Dedifferentiated amniotic fluid mesenchymal stem cell (primary cell): ENCODE results near the gene LOXL1.

Experiments used
- DNase-seq: peaks from one replicate; pipeline ENCODE4 v3.0.0-alpha.2; 2016; ENCODE audit errors: extremely low spot score

LOXL1 gene

DNA sequence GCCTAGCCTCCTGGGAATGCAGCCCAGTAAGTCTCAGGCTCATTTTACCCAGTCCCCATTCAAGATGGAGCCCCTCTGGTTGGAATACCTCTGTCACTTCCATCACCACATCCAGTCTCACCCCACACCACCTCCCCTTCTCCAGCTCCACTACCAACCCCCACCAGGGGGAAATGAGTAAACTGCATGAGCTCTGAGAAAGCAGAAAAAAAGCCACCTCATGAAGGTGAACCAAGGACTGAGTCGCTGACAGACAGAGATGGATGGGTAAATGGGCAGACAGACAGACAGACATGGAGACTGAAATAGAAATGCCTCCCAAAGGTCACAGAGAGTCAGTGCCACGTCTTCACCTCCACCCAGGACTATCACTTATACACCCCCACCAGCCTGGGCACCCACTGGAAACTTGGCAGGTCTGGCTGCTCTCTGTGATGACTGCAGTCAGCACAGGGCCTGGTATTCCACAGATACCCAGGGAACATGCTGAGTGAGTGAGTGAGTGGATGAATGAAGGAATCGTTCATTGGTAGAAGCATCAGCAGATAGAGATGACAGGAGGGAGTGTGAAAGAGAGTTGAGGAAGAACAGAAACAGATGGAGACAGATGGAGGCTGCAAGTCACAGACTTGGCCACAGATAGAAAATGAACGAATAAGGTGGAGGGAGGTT is 4.9 kb upstream of the LOXL1 start:
- no peak for DNase-seq

DNA sequence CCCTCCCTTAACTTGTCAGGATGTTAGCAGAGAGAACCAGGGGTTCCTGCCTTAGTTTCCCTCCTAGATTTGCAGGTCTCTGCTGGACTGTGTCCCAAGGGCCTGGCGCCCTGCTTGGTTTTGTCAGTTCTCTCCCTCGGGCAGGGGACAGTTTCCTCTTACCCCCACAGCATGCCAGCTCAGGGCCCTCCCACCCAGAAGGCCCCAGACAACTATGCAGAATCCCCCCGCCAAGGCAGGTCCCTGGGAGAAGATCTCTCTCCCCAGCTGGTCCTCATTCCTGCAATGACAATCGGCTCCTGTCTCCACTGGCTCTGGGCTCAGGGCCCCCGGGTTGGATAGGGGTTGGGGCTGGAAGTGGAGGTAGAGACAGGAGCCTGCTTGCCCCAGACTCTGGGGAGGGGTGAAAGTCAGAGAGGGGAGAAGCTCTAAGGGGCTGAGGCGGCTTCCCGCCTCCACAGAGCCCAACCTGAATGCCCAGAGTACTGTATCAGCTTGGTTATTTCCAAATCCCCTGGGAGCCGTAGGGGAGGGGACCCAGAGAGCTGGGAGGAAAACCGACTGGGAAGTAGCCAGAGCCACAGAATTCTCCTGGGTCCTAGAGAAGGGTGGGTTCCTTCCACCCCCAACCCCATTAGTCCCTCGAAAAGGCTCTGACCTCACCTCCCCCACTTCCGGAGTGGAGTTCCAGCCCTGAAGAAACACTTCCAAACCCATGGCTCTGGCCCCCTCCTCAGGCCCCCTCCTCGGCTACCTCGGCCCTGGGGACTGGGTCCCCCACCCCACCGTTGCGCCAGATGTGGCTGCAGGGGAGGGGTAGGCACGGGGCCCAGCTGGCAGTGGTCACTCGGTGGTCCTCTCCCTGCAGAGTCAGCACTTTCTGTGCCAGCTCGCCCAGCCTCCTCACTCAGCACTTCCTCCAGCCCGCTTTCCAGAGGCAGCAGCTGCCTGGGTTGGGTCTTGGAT is 3.8 kb upstream of the LOXL1 start:
- peak; percentile 27 for DNase-seq

DNA sequence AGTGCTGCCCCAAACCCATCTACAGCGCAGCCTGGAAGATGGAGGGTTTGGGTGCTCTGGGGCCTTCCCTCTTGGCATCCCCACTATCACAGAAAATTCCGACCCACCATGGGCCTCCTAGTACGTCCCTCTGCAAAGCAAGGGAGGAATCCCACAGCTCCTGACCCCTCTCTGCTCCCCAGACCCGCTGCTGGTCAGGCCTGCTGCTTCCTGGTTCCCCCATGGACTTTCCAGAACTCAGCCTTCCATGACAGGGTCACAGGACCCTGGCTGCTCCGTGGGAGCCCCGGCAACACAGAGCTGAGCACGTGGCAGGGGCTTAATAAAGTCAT is 3.1 kb upstream of the LOXL1 start:
- DNase-seq = no peak

DNA sequence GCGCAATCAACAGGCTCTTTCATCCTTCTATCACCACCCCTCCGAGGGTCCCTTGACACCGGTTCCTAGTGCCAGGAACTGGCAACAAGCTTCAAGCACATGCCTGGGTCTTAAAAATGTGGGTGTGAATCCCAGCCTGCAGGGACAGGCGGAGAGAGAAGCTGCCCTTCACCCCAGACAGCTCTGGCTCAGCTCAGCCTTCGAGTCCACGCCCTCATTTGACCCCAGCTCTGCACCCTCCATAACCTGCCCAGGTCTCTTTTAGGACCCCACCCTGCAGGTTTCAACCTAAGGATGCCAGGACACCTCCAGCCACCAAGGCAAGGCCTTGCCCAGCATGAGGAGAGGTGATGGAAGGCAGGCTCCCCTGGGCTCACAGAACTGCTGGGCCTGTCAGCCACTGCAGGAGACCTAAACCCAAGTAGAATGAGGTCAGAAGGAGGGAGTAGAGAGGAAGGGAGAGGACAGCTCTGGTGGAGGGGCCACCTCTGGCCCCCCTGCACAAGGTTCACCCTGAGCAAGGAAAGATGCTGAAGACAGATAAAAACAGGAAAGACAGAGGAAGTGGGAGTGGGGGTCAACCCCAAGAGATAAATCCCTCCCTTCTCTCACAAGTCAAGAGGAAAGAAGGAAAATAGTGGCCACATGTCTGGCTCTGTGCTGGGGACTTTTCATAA is 2.6 kb upstream of the LOXL1 start:
- no peak for DNase-seq

DNA sequence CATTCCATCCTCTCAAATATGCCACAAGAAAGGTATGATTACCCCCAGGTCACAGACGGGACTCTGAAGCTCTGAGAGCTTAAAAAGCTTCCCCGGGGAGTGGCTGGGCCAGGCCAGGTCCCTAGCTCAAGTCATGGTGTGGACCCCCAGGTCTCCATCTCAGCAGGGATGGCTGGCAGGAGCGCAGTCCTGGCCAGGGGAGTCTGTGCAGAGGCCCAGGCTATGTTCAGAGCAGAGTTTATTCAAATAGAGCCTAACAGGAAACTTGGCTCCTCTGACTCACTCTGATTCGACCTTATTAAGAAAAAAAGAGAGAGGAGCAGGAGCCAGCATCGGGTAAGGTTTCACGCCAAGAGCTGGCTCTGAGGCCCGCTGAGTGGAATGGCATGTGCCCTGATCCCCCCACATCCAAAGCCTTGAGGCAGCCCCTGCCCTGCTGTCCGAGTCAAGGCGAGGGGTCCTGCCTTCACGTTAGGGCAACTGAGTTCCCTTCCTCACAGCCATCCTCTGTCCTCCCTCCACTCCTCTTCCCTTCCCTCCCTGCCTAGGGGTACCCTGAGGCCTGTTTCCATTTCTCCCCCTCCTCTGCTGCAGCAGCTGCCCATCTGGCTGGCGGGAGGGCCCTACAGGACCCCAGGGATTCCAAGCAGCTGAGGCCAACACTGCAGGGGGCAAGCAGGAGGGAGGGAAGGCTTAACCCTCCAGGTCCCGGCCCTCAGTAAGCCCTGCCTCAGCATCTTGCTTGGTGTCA is 1.9 kb upstream of the LOXL1 start:
- DNase-seq = peak; percentile 85

DNA sequence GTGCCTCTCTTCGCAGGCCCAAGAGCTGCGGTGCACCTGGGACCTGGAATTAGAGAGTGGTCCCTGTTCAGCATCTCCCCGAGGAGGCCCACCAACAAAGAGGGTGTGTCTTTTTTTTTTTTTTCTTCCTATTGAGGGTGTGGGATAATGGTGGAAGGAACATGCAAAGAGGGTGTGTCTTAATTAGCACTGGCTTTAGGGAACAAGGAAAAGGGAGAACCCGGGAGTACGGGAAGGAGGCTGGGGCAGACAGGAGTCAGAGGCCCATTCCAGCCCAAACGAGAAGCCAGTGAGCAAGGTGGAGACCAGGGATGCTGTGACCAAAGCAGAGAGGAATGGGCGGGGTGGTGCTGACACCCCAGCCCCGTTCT is 429 bp upstream of the LOXL1 start:
- DNase-seq = no peak

DNA sequence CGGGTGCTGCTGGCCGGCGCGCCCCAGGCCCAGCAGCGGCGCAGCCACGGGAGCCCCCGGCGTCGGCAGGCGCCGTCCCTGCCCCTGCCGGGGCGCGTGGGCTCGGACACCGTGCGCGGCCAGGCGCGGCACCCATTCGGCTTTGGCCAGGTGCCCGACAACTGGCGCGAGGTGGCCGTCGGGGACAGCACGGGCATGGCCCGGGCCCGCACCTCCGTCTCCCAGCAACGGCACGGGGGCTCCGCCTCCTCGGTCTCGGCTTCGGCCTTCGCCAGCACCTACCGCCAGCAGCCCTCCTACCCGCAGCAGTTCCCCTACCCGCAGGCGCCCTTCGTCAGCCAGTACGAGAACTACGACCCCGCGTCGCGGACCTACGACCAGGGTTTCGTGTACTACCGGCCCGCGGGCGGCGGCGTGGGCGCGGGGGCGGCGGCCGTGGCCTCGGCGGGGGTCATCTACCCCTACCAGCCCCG is 777 bp downstream of the LOXL1 start:
- no peak for DNase-seq

DNA sequence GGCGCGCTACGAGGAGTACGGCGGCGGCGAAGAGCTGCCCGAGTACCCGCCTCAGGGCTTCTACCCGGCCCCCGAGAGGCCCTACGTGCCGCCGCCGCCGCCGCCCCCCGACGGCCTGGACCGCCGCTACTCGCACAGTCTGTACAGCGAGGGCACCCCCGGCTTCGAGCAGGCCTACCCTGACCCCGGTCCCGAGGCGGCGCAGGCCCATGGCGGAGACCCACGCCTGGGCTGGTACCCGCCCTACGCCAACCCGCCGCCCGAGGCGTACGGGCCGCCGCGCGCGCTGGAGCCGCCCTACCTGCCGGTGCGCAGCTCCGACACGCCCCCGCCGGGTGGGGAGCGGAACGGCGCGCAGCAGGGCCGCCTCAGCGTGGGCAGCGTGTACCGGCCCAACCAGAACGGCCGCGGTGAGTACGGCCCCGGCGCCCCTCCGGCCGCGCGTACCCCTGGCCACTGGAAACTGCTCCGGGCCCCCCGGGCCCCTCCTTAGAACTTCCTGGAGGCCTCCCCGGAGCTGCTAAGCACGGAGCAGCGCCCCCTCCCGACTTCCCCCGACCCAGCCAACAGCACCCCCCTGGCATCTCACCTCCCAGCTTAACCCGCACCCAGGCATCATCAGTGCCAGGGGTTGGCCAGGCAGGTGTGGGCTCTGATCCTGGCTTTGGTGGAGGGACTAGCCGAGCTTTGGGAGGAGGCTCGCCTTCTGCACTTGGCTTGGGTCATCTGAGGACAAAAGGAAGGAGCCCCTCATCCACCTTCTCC is 1.4 kb downstream of the LOXL1 start:
- peak; percentile 27 for DNase-seq

DNA sequence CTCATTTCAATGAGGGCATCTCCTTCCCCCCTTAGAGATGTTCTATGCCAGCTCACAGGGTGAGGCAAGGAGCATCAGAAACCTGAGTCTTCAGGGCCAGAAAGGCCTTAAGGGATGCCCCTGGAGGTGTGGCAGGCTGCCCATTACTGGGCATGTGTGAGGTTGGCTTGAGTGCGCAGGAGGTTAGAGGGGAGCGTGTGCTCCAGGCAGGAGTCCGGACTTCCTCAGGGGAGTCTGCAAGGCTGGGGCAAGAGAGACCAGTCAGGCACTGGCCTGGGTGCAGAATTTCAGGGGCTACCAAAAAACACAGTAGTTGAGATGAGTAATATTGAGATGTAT is 1.9 kb downstream of the LOXL1 start:
- DNase-seq = no peak

DNA sequence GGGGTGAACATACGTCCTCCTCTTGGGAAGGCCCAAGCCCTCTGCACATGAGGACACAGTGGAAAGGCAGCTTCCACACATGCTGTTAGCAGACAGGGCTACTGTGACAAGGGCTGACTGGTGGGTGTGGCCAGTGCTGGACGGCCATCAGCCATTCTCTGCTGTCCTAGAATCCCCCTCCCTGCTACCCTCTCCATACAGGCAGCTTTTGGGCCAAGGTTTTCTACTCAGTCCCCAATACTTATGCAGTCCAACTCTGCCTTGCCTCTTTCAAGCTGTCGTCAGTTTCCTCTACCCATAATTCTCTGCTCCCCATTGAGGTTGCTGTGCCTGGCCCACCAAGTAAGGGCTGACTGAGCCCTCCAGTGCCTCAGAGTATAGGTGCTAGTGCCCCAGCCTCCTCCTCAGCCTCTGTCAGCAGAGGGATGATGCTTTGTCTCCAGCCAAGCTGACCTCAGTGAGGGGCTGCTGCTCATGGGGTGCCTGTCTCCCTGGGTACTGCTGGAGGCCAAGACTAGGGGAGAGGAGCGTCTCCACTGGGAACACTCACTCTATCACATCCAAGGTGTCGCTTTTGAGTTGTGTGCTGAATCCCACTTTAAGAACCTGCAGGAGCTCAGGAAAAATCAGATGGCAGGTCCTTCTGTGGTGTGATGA is 2.8 kb downstream of the LOXL1 start:
- DNase-seq = no peak

DNA sequence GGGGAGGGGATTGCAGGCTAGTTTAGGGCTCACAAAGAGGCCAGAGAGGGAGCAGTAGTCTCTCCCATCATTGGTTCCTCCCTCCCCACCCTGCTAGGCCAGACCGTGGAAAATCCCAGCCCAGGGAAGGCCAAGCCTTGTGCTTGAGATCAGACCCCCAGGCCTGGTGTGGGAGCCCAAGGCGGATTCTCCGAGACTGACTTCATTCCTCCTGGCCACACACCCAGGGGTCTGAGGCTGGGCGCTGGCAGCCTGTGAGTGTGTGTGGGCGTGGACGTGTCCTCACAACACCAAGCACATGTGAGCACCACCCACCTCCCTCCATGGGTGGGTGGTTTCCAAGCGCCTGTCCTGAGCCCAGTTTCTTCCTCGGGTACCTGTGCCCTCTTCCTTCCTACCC is 4.1 kb downstream of the LOXL1 start:
- peak; percentile 93 for DNase-seq

DNA sequence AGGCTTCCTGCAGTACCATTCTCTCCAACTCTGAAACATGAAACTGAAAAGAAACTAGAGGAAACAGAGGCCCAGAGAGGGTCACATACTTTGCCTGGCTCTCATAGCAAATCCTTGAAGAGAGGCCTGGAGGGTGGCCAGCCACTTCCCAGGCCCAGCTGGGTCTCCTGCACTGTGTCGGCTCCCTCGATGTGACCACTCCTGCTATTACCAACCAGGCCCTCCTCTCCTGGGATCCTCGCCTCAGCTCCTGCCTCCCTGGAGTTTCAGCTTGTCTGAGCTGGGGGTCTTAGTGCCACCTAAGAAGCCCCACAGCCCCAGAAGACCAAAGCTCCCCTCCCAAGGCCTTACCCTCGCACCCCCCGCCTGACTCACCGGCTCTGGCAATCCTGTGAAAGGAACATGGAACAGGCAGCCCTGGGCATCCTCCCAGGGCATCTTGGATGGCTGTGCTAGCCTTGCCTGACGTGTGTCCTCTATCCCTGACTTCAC is 4.6 kb downstream of the LOXL1 start:
- DNase-seq = peak; percentile 86

DNA sequence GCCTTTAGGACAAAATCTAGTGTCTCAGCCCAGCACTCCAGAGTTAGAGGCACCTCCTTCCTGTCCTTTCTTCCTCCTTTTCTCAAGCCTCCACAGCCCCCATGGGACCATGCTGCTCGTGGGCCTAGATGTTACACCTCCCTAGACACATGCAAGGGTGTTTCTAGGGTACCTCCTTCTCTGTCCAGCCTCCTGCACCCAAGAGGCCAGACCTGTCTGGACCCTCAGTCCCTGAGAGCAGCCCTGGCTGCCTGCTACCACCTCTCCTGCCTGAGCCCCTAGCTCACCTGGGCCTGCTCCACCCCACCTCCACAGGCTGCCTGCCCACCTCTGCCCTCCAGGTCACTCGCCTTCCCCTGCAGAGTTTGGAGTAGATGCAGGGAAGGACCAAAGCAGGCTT is 5.2 kb downstream of the LOXL1 start:
- no peak for DNase-seq

DNA sequence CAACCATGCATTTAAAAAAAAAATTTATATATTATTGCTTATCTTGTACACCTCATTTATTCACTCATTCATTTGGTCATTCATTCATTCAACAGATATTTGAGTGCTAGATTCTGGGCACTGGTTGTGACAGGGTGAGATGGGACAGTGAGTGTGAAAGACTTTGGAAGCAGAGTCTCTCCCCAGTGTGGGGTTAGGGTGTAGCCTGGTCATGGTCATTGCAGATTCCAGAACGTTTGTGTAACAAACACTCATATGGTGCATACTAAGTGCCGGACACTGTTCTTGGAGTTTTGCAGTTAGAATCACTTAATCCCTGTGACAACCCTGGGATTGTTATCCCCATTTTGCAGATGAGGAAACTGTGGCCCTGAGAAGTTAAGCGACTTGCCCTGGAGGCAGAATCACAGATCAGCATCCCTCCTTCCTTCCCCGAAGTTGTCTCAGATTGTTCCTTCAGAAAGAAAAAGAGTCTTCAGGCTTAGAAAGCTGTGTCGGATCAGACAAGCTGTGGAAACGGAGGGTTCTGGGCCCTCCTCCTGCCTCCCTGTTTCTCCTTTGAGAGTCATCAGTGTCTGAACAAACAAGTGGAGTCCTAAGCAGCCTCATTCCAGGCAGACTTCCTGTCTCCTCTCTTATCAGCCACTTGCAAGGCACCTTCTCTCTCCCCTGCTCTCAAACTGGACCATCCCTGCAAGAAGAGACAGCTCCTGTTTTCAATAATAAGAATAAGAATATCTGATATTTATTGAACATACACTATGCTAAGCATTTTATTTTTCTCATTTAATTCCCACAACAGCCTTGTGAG is 6.3 kb downstream of the LOXL1 start:
- no peak for DNase-seq

DNA sequence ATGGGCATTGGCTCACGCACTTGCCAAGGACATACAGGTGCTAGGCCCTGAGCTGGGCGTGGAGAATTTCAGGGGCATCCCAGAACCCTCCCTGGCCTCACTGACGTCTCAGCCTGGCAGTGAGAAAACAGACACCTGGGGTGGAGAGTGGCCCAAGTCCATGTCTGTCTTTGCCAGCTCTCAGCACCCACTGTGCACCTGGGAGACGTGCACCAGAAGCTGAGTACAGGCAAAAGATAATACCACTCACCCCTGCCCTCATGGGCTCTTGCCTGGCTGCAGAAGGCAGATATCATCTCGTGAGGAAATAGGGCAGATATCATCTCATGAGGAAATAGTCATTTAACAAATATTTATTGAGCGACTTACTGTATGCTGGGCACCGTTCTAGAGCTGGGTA is 8.0 kb downstream of the LOXL1 start:
- no peak for DNase-seq

DNA sequence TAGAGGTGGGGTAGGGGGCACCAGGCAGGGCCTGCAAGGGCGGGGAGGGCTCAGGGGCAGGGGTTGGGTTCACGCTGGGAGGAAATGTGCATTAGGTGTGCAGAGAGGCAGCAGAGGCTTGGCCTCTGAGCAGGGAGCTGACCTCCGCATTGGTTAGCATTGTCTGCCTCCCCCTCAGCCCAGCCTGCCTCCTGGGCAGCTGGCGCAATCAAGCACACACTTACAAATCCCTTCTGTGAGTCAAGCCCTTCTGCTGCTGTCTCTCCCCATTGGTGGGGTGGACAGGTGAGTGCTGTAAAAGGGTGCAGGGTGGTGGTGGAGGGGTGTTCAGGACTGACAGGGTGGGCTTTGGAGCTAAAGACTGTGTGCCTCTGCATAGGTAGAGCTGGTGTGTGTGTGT is 9.3 kb downstream of the LOXL1 start:
- no peak for DNase-seq

DNA sequence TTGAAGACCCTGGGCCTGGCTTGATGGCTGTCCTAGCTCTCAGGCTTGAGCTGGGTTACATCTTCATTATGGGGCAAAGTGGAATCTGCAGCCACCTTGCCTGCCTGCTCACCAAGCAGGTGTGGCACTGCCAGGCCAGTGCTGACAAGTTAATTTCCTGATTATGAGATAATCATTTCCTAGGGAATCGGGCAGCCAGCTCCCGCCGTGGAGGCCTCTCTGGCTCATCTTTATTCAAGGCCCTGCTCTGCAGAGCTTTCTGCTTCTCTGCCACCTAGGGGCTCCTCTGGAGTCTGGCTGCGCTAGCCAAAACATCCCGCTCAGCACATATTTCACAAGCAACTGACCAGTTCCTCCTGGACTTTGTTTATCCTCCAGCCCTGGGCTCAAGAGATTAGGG is 9.9 kb downstream of the LOXL1 start:
- DNase-seq = no peak

DNA sequence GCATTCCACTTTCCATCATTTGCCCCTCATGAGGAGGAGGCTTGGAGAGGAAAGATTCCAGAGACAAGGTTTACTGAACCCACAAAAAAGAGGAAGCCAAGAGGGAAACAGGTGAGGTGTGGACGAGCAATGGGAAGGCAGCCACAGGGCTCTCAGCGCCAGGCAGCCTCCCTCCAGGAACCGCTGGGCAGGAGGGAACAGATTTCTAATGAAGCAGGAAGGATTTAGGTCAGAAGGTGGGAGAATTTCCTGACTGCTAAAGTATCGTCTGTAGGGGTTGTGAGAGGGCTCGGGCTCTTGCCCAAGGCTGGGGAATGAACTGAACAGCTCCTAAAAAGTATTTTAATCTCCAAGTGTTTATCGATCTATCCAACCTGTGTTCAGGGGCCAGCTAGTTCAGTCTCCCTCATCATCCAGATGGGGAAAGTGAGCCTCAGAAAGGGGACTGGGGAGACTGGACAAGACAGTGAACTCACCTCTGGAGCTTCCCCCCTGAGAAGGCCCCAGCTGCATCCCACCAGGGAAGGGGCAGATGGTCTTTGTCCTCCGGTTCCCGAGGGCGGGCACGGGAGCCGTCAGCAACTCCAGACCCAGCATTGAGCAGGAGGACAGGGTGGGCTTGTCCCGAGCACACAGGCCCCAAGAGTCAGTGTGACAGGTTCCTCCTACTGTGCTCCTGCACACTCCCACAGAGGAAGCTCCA is 10.5 kb downstream of the LOXL1 start:
- DNase-seq = no peak

DNA sequence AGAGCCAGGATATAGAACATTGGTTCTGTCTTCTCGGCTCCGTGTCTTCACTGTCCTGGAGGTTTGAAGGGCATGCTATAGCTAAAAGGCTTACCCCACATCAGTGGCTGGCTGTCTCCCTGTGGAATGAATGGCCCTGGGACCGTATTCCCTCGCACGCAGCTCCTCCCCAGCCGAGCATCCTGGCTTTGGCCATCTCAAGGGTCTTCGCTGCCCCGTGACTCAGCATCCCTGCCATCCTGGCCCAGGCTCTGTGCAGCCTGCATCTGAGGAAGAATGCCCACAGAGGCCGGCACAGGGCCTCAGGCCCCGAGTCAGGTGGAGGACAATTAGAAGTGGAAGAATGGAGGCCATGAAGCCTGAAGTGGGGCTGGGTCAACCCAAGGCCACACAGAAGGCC is 11.0 kb downstream of the LOXL1 start:
- no peak for DNase-seq
